ENCODE measurements around the gene REM1.
"Not testable (repeated sequence)": the region's sequence is repeated elsewhere in the genome, so short reads cannot be mapped to it uniquely, and the experiment has no call there.

REM1 gene

DNA sequence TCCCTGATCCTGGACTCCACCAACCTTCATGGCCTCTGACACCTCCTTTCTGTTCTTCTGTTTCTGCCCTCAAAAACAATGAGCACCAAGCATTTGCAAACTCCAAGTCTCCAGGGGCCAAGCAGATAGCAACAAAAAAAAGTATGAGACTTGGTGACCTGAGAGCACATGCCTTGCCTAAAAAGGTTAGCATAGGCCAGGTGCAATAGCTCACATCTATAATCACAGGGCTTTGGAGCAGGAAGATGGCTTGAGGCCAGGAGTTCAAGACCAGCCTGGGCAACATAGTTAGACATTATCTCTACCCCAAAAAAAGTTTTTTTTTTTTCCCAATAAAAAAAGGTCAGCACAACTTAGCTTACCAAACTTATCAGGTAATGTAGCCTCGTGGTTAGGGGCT lies 25.4 kb downstream of the REM1 start:
- TF ChIP-seq, protein P1, sequence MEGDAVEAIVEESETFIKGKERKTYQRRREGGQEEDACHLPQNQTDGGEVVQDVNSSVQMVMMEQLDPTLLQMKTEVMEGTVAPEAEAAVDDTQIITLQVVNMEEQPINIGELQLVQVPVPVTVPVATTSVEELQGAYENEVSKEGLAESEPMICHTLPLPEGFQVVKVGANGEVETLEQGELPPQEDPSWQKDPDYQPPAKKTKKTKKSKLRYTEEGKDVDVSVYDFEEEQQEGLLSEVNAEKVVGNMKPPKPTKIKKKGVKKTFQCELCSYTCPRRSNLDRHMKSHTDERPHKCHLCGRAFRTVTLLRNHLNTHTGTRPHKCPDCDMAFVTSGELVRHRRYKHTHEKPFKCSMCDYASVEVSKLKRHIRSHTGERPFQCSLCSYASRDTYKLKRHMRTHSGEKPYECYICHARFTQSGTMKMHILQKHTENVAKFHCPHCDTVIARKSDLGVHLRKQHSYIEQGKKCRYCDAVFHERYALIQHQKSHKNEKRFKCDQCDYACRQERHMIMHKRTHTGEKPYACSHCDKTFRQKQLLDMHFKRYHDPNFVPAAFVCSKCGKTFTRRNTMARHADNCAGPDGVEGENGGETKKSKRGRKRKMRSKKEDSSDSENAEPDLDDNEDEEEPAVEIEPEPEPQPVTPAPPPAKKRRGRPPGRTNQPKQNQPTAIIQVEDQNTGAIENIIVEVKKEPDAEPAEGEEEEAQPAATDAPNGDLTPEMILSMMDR (IDR thresholded peaks at IDR 0.05; ENCODE audit: low read depth, low read length, missing control alignments), result no peak
- DNase-seq (ENCODE audit: extremely low read depth, low read depth), result no peak
- H3K4me3 ChIP-seq (replicated peaks; ENCODE audit: low read depth, low read length), result no peak overlapping the region

DNA sequence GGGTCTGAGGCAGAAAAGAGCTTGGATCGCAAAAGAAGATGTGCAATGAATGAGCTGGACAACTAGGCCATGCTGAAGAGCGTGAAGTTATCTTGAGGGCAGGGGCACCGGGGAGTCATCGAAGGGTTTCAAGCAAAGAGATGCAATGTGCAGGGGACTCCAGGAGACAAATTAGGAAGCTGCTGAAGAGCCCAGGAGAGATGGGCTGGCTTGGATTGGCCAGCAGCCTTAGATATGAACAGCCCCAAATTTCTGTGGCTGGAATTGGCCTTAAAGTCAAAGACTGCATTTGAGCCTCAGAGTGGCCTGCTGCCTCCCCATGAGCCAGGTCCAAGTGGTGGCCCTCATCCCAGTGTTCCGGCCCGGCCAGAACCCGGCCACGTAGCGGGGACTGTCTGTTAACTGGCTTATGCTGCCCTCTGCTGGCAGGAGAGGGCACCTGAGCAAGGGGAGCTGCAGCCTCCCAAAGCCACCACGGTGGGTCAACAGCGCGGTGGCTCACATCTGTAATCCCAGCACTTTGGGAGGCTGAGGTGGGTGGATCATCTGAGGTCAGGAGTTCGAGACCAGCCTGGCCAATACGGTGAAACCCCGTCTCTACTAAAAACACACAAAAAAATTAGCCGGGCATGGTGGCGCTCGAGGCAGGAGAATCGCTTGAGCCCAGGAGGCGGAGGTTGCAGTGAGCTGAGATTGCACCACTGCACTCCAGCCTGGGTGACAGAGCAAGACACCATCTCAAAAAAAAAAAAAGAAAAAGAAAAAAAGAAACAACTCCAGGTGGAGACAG lies 28.0 kb downstream of the REM1 start:
- peak; percentile 52 for DNase-seq (ENCODE audit: extremely low read depth, low read depth)
- not testable (repeated sequence) for H3K4me3 ChIP-seq (replicated peaks; ENCODE audit: low read depth, low read length)
- TF ChIP-seq, protein P1 (IDR thresholded peaks at IDR 0.05; ENCODE audit: low read depth, low read length, missing control alignments), result peak; percentile 80

DNA sequence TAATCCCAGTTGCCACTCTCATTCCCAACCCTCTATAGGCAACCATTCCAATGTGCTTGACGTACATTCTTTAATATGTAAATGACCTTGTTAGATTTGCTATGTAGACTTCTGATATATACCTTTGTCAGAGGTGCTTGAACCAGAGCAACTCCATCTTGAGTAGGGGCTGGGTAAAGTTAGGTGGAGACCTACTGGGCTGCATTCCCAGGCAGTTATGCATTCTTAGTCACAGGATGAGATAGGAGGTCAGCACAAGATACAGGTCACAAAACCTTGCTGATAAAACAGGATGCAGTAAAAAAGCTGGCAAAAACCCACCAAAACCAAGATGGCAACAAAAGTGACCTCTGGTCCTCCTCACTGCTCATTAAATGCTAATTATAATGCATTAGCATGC lies 30.8 kb downstream of the REM1 start:
- H3K4me3 ChIP-seq (replicated peaks; ENCODE audit: low read depth, low read length), result no peak overlapping the region
- DNase-seq (ENCODE audit: extremely low read depth, low read depth), result no peak
- TF ChIP-seq, protein P1 (IDR thresholded peaks at IDR 0.05; ENCODE audit: low read depth, low read length, missing control alignments), result no peak

DNA sequence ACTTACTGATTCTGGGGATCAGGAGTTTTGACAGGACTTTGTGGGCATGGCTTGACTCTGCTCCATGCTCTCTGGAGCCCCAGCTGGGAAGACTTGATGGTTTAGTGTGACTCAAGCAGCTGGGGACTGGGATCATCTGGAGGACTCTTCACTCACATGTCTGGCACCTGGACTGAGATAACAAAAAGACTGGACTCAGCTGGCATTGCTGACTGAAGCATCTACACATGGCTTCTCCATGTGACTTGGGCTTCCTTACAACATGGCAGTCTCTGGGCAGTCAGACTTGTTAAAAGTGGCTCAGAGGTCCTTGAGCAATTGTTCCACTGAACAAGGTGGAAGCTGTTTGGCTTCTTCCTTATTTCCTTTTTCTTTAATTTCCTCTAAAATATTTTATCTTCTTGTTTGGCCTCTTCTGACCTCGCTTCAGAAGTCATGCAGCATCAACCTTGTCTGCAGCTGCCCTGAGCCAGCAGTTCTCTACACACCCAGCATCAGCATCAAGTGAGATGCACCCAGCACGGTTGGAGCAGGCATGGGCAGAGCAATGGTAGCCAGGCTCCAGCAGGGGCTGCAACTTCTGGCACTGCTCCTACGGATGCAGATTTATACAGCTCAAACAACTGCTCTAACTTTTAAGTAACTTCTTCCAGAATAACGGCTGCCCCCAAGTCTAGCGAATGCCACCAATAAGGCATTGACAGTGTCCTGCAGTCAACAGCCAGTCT lies 33.6 kb downstream of the REM1 start:
- TF ChIP-seq, protein P1 (IDR thresholded peaks at IDR 0.05; ENCODE audit: low read depth, low read length, missing control alignments), result no peak
- DNase-seq (ENCODE audit: extremely low read depth, low read depth), result no peak
- no peak overlapping the region for H3K4me3 ChIP-seq (replicated peaks; ENCODE audit: low read depth, low read length)

DNA sequence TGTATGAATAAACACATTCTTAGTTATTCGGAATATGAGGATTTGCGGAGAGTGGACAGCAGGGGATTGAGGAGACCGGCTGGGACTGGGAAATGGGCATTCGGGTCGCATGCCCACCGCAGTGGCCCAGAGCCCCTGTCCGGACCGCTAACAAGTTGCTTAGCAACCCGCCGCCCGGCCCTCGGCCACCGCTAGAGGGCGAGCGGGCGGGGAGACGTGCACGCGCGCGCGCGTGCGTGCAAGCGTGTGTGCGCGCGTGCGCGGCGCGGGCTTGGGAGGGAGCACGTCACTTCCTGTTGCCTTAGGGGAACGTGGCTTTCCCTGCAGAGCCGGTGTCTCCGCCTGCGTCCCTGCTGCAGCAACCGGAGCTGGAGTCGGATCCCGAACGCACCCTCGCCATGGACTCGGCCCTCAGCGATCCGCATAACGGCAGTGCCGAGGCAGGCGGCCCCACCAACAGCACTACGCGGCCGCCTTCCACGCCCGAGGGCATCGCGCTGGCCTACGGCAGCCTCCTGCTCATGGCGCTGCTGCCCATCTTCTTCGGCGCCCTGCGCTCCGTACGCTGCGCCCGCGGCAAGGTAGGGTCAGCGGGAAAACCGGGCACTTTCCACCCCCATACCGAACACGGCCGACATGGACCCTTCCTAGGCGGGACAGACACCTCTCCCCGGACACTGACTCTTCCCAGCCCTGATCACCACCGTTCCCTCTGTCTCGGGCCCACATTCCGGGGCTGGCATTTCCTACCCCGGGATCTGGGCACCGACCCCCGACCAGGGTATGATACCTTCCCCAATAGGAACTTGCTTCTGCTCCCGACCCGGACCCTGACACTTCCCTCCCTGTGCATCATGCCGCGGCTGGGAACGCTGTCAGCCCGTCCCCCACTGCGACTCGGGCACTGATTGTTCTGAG lies 39.3 kb downstream of the REM1 start, which contains the start of gene HM13:
TSS of gene HM13 (plus strand) at position 289 of the 918 bp plus-strand sequence. CDS start at position 399, 110 bp downstream.
- DNase-seq (ENCODE audit: extremely low read depth, low read depth), result peak; percentile 73
- TF ChIP-seq, protein P1 (IDR thresholded peaks at IDR 0.05; ENCODE audit: low read depth, low read length, missing control alignments), result peak; percentile 97
- peak within 1 kb of the TSS; percentile 99 for H3K4me3 ChIP-seq (replicated peaks; ENCODE audit: low read depth, low read length)

DNA sequence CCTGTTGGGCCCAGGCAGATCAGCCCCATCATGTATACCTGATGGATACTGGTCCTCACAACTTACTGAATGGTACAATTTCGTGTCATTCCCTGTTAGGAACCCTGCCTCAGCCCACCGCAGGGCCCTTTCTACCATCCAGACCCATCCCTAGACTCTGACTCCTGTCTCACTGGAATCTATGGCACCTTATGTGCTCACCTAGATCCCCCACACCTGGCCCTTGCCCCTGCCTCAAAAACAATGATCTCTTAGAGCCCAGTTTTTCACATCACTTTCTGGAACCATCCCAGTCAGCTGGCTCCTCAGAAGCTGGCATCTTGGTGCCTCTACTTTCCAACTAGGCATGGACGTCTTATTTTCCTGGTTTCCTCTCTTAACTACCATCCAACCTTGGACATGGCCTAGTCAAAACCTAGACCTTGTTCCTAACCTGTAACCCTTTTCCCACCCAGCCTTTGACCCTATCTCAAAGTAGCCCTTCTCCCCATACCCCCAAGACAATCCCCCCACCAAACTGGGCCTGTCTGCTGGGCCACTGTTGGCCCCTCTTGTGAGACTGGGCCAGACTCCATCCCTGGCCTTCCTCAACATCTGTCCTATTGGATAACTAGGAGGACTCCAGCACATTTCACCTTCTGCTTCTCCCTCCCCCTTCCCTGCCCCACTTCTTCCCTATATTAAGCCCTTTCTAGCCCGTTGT lies 40.1 kb downstream of the REM1 start:
- TF ChIP-seq, protein P1 (IDR thresholded peaks at IDR 0.05; ENCODE audit: low read depth, low read length, missing control alignments), result no peak
- no peak for DNase-seq (ENCODE audit: extremely low read depth, low read depth)
- H3K4me3 ChIP-seq (replicated peaks; ENCODE audit: low read depth, low read length), result peak overlapping the region; percentile 99

Measured in HFF-Myc (cell line).